NT2/D1 (cell line): ENCODE data around the gene OSBPL3.

Source experiments
- YY1 ChIP-seq: IDR thresholded peaks from 2 replicates; pipeline ENCODE4 v1.6.1; 2011; ENCODE audit not compliant: insufficient read length, insufficient read depth
- ZNF274 ChIP-seq: IDR thresholded peaks from 2 replicates; pipeline ENCODE4 v1.6.1; 2011; ENCODE audit warnings: mild to moderate bottlenecking, low read depth, low read length

DNA sequence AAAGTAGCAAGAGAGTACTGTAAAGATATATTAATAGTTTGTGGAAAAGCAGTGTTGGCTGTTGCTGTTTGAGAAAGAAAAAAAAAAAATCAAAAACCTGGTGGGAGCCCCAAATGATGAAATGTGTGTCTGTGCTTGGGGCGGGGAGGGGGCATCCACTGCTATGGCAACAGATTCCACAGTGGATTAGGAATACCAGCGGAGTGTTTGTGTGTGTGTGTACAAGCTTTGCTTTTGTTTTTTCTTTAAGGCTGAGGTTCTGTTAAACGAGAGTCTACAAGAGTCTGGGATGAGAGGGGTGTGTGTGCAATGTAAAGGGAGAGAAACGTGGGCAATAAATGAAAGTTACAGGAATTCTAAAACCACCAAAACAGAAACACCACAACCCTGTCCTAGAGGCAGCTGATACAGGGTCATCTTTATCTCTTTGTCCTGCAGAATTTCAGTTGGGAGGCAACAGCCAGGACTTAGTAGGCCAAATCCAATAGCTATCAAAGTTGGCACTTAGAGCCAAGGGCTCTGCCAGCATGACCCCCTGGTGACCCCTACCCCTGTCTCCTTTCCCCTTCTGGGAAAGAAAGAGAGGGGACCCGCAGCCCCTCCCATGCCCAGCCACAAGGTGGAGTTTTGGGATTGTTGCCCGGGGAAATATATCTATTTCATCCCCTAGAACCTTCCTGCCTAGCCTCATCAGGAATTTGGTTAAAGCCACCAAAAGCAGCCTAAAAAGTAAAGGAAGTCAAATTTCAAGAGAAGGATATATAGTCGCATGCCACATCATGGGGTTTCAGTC, 85.4 kb downstream of the OSBPL3 start:
- TF ChIP-seq ZNF274 (no peak), YY1 (no peak)
